Measurements from ENCODE around the gene VOPP1.

Gene VOPP1

GRCh38 chr7:55432939-55433784 lies 139.1 kb downstream of the VOPP1 start:
- DNase-seq = peak in 1 of 14 donors; percentile 26

- no peak for DNase-seq
These were observed 139.8 kb downstream of the VOPP1 start for GRCh38 chr7:55432506-55432905.

- no peak for DNase-seq
These were observed 140.4 kb downstream of the VOPP1 start for GRCh38 chr7:55431898-55432297.

- DNase-seq = no peak
These were observed 142.3 kb downstream of the VOPP1 start for GRCh38 chr7:55429835-55430499.

- no peak for DNase-seq
These were observed 144.5 kb downstream of the VOPP1 start for GRCh38 chr7:55427800-55428199.

GRCh38 chr7:55427342-55427741 lies 145.0 kb downstream of the VOPP1 start:
- DNase-seq = no peak

- DNase-seq = no peak
These were observed 145.6 kb downstream of the VOPP1 start for GRCh38 chr7:55426676-55427075.

GRCh38 chr7:55425141-55425752 lies 147.1 kb downstream of the VOPP1 start:
- DNase-seq = no peak

GRCh38 chr7:55423891-55424290 lies 148.4 kb downstream of the VOPP1 start:
- DNase-seq = no peak

GRCh38 chr7:55423277-55423711 lies 149.0 kb downstream of the VOPP1 start:
- DNase-seq = no peak
